Head of caudate nucleus (tissue), 42 donors: ENCODE data around the gene CNTNAP5.

ENCODE experiments used
- DNase-seq, 42 donors: peaks; one replicate each; pipeline versions ENCODE4 v3.0.0 to v3.0.0-alpha.2; 2020 to 2021; ENCODE audit warnings: mixed read lengths in 7 of 42
- intact Hi-C: fragments of 100-400 bp; cut with DNase I; formaldehyde crosslinking; loops from one replicate; pipeline ENCODE4 v1.15.0; 2022

CNTNAP5 gene

GRCh38 chr2:124692707-124693106 is 667.6 kb downstream of the CNTNAP5 start:
- DNase-seq: no peak
- intact Hi-C loops: no loop called here

- no peak for DNase-seq
- intact Hi-C loops: no loop called here
Measured at GRCh38 chr2:124693156-124693555, 668.1 kb downstream of the CNTNAP5 start.

- intact Hi-C loops: no loop called here
- no peak for DNase-seq
Measured at GRCh38 chr2:124698979-124699565, 674.0 kb downstream of the CNTNAP5 start.

- intact Hi-C loops: no loop called here
- no peak for DNase-seq
Measured at GRCh38 chr2:124702777-124703176, 677.7 kb downstream of the CNTNAP5 start.

GRCh38 chr2:124704071-124704925 is 679.2 kb downstream of the CNTNAP5 start:
- no peak for DNase-seq
- intact Hi-C loops: no loop called here

- intact Hi-C loops: no loop called here
- no peak for DNase-seq
Measured at GRCh38 chr2:124708661-124709060, 683.6 kb downstream of the CNTNAP5 start.

- no peak for DNase-seq
- intact Hi-C loops: no loop called here
Measured at GRCh38 chr2:124713969-124714368, 688.9 kb downstream of the CNTNAP5 start.

- no peak for DNase-seq
- intact Hi-C loops: no loop called here
Measured at GRCh38 chr2:124725187-124725586, 700.1 kb downstream of the CNTNAP5 start.

GRCh38 chr2:124740636-124741035 is 715.5 kb downstream of the CNTNAP5 start:
- DNase-seq: no peak
- intact Hi-C loops: no loop called here

GRCh38 chr2:124753842-124754241 is 728.8 kb downstream of the CNTNAP5 start:
- no peak for DNase-seq
- intact Hi-C loops: no loop called here

GRCh38 chr2:124755386-124755785 is 730.3 kb downstream of the CNTNAP5 start:
- intact Hi-C loops: no loop called here
- DNase-seq: peak in 1 of 42 donors; percentile 5

GRCh38 chr2:124756048-124756447 is 731.0 kb downstream of the CNTNAP5 start:
- intact Hi-C loops: no loop called here

GRCh38 chr2:124762388-124762787 is 737.3 kb downstream of the CNTNAP5 start:
- DNase-seq: no peak
- intact Hi-C loops: no loop called here

More at GRCh38 chr2:124756048-124756447, 731.0 kb downstream of the CNTNAP5 start:
- no peak for DNase-seq

GRCh38 chr2:124763611-124764010 is 738.5 kb downstream of the CNTNAP5 start:
- DNase-seq: peak in 20 of 42 donors; percentile 9 to 59 (median 28)
- intact Hi-C loops: no loop called here

GRCh38 chr2:124774781-124775180 is 749.7 kb downstream of the CNTNAP5 start:
- DNase-seq: no peak
- intact Hi-C loops: no loop called here

GRCh38 chr2:124776332-124776731 is 751.2 kb downstream of the CNTNAP5 start:
- DNase-seq: no peak
- intact Hi-C loops: no loop called here

GRCh38 chr2:124778076-124778475 is 753.0 kb downstream of the CNTNAP5 start:
- intact Hi-C loops: no loop called here
- DNase-seq: no peak

- no peak for DNase-seq
- intact Hi-C loops: no loop called here
Measured at GRCh38 chr2:124796647-124797046, 771.6 kb downstream of the CNTNAP5 start.

- DNase-seq: no peak
- intact Hi-C loops: no loop called here
Measured at GRCh38 chr2:124797049-124797448, 772.0 kb downstream of the CNTNAP5 start.

- no peak for DNase-seq
- intact Hi-C loops: no loop called here
Measured at GRCh38 chr2:124798551-124798950, 773.5 kb downstream of the CNTNAP5 start.
